Naive thymus-derived CD4-positive, alpha-beta T cell (primary cell): ENCODE data around the gene TESMIN. TPM values are rescaled to one million over a fixed set of nuclear protein-coding genes. Genes with fewer than 3 reads are reported as not detected.
A peak's percentile ranks its signal among the peaks of the same experiment; 100 is the strongest.

Experiments
- ATAC-seq: fragments of 150-1000 bp; cut with Tn5 transposase; 2 replicates; pipeline ENCODE4 v1.10.0; 2021; ENCODE audit warnings: mild to moderate bottlenecking, moderate library complexity
- CTCF ChIA-PET: fragments of 350-600 bp; sonication (Branson Sonifier 250); formaldehyde crosslinking; loops from one replicate; lab custom pipeline; 2021; ENCODE audit warnings: antibody characterized with exemption; lab: Charles Lee
- POLR2A ChIA-PET: fragments of 350-600 bp; sonication (Branson Sonifier 250); formaldehyde crosslinking; loops from one replicate; lab custom pipeline; 2021; ENCODE audit warnings: antibody characterized with exemption, inconsistent platforms; lab: Charles Lee
- DNase-seq, 9 donors: peaks; one replicate each; pipeline versions ENCODE4 v3.0.0 to v3.0.0-alpha.2; 2020 to 2022; ENCODE audit warnings: mixed read lengths in 1 of 9
- H3K27ac ChIP-seq: one replicate; pipeline ENCODE4 v1.7.0; 2013; ENCODE audit warnings: mild to moderate bottlenecking, low read depth, low read length, moderate library complexity
- H3K27me3 ChIP-seq, 2 donors: one replicate each; pipeline ENCODE4 v1.7.0; 2013; ENCODE audit warnings: low read length in 2 of 2, mild to moderate bottlenecking in 2 of 2, moderate library complexity in 2 of 2; ENCODE audit not compliant: control insufficient read depth in 2 of 2, insufficient read depth in 2 of 2
- H3K36me3 ChIP-seq, 3 experiments: 1 replicate in 2 of 3; 2 replicates in 1 of 3; pipeline ENCODE4 v1.7.0; 2013; ENCODE audit warnings: low read length in 3 of 3, mild to moderate bottlenecking in 3 of 3, moderate library complexity in 1 of 3; ENCODE audit not compliant: insufficient read depth in 3 of 3, control insufficient read depth in 2 of 3
- H3K4me1 ChIP-seq, 2 donors: one replicate each; pipeline ENCODE4 v1.7.0; 2013; ENCODE audit warnings: low read length in 2 of 2, mild to moderate bottlenecking in 2 of 2, moderate library complexity in 1 of 2; ENCODE audit not compliant: control insufficient read depth in 2 of 2, insufficient read depth in 2 of 2
- H3K4me3 ChIP-seq: 2 replicates; pipeline ENCODE4 v1.7.0; 2013; ENCODE audit warnings: mild to moderate bottlenecking, low read length
- H3K9me3 ChIP-seq, 3 experiments: 1 replicate in 2 of 3; 2 replicates in 1 of 3; pipeline ENCODE4 v1.7.0; 2013; ENCODE audit warnings: low read length in 3 of 3; ENCODE audit not compliant: control insufficient read depth in 2 of 3
- H3K27ac Mint-ChIP-seq, 9 donors: one replicate each; pipeline ENCODE4 v1.8.0; 2020 to 2022; ENCODE audit warnings: mixed read lengths in 9 of 9, mild to moderate bottlenecking in 8 of 9, moderate library complexity in 5 of 9, inconsistent platforms in 2 of 9
- H3K27me3 Mint-ChIP-seq, 5 donors: one replicate each; pipeline ENCODE4 v1.8.0; 2021 to 2022; ENCODE audit warnings: mixed read lengths in 5 of 5, mild to moderate bottlenecking in 1 of 5
- H3K36me3 Mint-ChIP-seq, 5 donors: one replicate each; pipeline ENCODE4 v1.8.0; 2020 to 2022; ENCODE audit warnings: mixed read lengths in 5 of 5, mild to moderate bottlenecking in 3 of 5, inconsistent platforms in 1 of 5
- H3K4me1 Mint-ChIP-seq, 7 donors: one replicate each; pipeline ENCODE4 v1.8.0; 2020 to 2022; ENCODE audit warnings: mixed read lengths in 7 of 7, mild to moderate bottlenecking in 3 of 7, inconsistent platforms in 1 of 7
- H3K4me3 Mint-ChIP-seq, 10 donors: one replicate each; pipeline ENCODE4 v1.8.0; 2020 to 2022; ENCODE audit warnings: mild to moderate bottlenecking in 10 of 10, mixed read lengths in 10 of 10, moderate library complexity in 6 of 10, inconsistent platforms in 2 of 10
- H3K9me3 Mint-ChIP-seq, 11 donors: one replicate each; pipeline ENCODE4 v1.8.0; 2020 to 2022; ENCODE audit warnings: mixed read lengths in 11 of 11, mild to moderate bottlenecking in 4 of 11, inconsistent platforms in 1 of 11, moderate library complexity in 1 of 11
- intact Hi-C, 2 donors: fragments of 100-400 bp; cut with micrococcal nuclease; formaldehyde crosslinking; loops; one replicate each; pipeline ENCODE4 v1.15.1; 2023
- polyA plus RNA-seq, 2 donors: library from polyadenylated mRNA; unstranded; fragments of 300-500 nt; fragmentation: Illumina TruSeq; gene quantifications; one replicate each; pipeline ENCODE4 v1.2.3, GENCODE V29; 2021
- total RNA-seq, 6 experiments: library from RNA in 5 of 6; stranded (reverse) in 5 of 6; gene quantifications; 1 replicate in 5 of 6; 2 replicates in 1 of 6; pipeline ENCODE4 v1.2.3 and lab custom pipeline; 2021 to 2026

Gene TESMIN
- total and polyA plus RNA-seq, 7 experiments from 2014 or later, result 5.0 to 9.3 (median 6.6) TPM

DNA sequence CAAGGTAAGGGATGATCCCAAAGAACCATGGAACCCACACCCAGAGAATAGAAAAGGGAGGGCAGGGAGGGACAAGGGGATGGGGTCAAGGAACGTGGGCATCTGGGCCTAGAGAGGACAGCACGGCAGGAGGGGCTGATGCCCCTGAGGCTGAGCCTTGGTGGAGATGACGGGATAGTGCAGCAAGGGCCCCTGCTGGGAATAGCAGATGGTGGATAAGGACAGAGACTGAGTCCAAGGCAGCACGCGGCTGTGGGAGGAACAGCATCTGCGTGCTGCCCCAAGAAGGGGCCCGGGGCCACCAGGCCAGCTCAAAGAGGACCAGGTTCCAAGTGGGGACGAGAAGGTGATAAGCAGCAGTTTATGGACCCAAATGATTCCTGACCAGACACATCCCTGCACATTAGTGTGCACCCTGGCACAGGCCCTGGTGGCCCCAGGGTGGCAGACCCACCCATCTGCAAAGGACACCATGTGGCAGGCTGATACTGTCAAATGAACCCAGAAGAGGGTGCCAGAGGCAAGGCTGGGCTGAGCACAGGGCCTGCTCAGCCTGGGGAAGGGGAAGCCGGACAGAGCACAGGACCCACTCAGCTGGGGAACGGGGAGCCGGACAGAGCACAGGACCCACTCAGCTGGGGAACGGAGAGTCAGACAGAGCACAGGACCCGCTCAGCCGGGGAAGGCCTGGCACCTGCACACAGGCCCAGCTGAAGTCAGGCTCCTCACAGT, 12.8 kb upstream of the TESMIN start:
- no peaks in the 10 kb centered on the region for H3K27me3 Mint-ChIP-seq
- Histone ChIP-seq H3K27ac (no peak overlapping the region), H3K27me3 (no peaks in the 10 kb centered on the region), H3K4me1 (no peaks in the 10 kb centered on the region), H3K36me3 (peaks cover 0 to 70% (median 5%) of the 10 kb centered on the region in 3 experiments), H3K9me3 (no peaks in the 10 kb centered on the region), H3K4me3 (no peak overlapping the region)
- ChIA-PET CTCF (no interaction called here), POLR2A (no interaction called here)
- peaks cover 2 to 35% (median 11%) of the 10 kb centered on the region in 5 donors for H3K36me3 Mint-ChIP-seq
- no peak for DNase-seq
- intact Hi-C loops, result no loop called here
- H3K4me1 Mint-ChIP-seq, result peaks cover 0 to 5% (median 0%) of the 10 kb centered on the region in 7 donors
- no peak for ATAC-seq
- no peaks in the 10 kb centered on the region for H3K9me3 Mint-ChIP-seq
- H3K4me3 Mint-ChIP-seq, result no peak overlapping the region
- no peak overlapping the region for H3K27ac Mint-ChIP-seq

GRCh38 chr11:68763181-68763721, 11.9 kb upstream of the TESMIN start:
- CTCF ChIA-PET, result no interaction called here
- intact Hi-C loops, result no loop called here

DNA sequence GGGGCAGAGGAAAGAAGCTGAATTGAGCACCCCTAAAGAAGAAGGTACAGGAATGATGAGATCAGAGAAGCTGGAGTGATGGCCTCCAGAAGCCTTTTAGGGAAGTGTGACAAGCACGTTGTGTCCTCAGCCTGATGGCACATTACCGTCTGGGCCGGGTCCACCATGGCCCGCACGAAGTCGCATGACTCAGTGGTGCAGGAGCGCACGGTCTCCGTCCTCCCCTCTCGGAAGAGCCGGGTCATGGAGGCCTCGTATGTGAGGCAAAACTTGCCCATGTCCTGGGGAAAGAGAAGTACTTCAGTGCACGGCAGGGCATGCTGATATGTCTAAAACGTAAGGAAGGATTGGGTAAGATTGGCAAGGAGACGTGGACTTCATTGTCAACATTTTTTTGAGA, 11.2 kb upstream of the TESMIN start:
- Mint-ChIP-seq H3K36me3 (peaks cover 2 to 32% (median 7%) of the 10 kb centered on the region in 5 donors), H3K27me3 (no peaks in the 10 kb centered on the region), H3K4me3 (no peak overlapping the region), H3K9me3 (no peaks in the 10 kb centered on the region), H3K27ac (no peak overlapping the region), H3K4me1 (peaks cover 0 to 4% (median 0%) of the 10 kb centered on the region in 7 donors)
- no peaks in the 10 kb centered on the region for H3K9me3 ChIP-seq
- no peak for ATAC-seq
- no peak overlapping the region for H3K27ac ChIP-seq
- H3K4me3 ChIP-seq, result no peak overlapping the region
- H3K27me3 ChIP-seq, result no peaks in the 10 kb centered on the region
- H3K4me1 ChIP-seq, result no peaks in the 10 kb centered on the region
- intact Hi-C loops, result no loop called here
- ChIA-PET POLR2A (no interaction called here), CTCF (no interaction called here)
- H3K36me3 ChIP-seq, result peaks cover 3 to 74% (median 5%) of the 10 kb centered on the region in 3 experiments
- no peak for DNase-seq

More at GRCh38 chr11:68763181-68763721, 11.9 kb upstream of the TESMIN start:
- POLR2A ChIA-PET, result no interaction called here
- peak overlapping the region in 1 of 9 donors; percentile 52 for H3K27ac Mint-ChIP-seq
- no peak overlapping the region for H3K4me3 Mint-ChIP-seq
- peaks cover 2 to 29% (median 7%) of the 10 kb centered on the region in 5 donors for H3K36me3 Mint-ChIP-seq
- no peak overlapping the region for H3K27ac ChIP-seq
- DNase-seq (no peak), ATAC-seq (no peak)
- peaks cover 0 to 66% (median 5%) of the 10 kb centered on the region in 3 experiments for H3K36me3 ChIP-seq
- no peaks in the 10 kb centered on the region for H3K4me1 ChIP-seq
- H3K27me3 ChIP-seq, result no peaks in the 10 kb centered on the region
- H3K4me1 Mint-ChIP-seq, result peaks cover 0 to 4% (median 0%) of the 10 kb centered on the region in 7 donors
- H3K9me3 Mint-ChIP-seq, result no peaks in the 10 kb centered on the region
- no peaks in the 10 kb centered on the region for H3K27me3 Mint-ChIP-seq
- H3K4me3 ChIP-seq, result no peak overlapping the region
- H3K9me3 ChIP-seq, result no peaks in the 10 kb centered on the region

- Histone ChIP-seq H3K9me3 (no peaks in the 10 kb centered on the region), H3K27ac (no peak overlapping the region), H3K4me3 (no peak overlapping the region), H3K27me3 (no peaks in the 10 kb centered on the region), H3K4me1 (no peaks in the 10 kb centered on the region), H3K36me3 (peaks cover 5 to 76% (median 7%) of the 10 kb centered on the region in 3 experiments)
- no peaks in the 10 kb centered on the region for H3K9me3 Mint-ChIP-seq
- ChIA-PET POLR2A (no interaction called here), CTCF (no interaction called here)
- H3K4me1 Mint-ChIP-seq, result peaks cover 0 to 4% (median 0%) of the 10 kb centered on the region in 7 donors
- no peaks in the 10 kb centered on the region for H3K27me3 Mint-ChIP-seq
- no peak overlapping the region for H3K4me3 Mint-ChIP-seq
- peaks cover 3 to 38% (median 9%) of the 10 kb centered on the region in 5 donors for H3K36me3 Mint-ChIP-seq
- ATAC-seq (no peak), DNase-seq (no peak)
- H3K27ac Mint-ChIP-seq, result no peak overlapping the region
- intact Hi-C loops, result no loop called here
Observed at GRCh38 chr11:68761801-68762200, 10.5 kb upstream of the TESMIN start.

DNA sequence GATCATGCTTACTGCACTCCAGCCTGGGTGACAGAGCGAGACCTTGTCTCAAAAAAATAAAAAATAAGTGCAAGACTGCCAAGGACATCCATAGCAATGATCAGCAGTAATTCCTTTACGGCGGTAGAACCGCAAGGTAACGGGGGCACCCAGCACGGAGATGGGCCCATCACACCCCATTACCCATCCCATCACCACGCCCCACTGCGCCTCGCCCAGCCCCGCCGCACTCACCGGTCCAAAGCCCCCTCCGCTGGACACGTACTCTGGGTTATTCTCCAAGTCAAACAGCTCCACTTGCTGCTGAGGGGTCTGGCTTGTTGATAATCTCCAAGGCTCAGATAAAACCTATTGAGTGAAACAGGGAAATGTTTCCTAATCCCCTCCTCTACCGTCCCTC, 8.7 kb upstream of the TESMIN start:
- peaks cover 0 to 2% (median 0%) of the 10 kb centered on the region in 7 donors for H3K4me1 Mint-ChIP-seq
- Histone ChIP-seq H3K9me3 (no peaks in the 10 kb centered on the region), H3K4me1 (no peaks in the 10 kb centered on the region), H3K4me3 (no peak overlapping the region), H3K27ac (no peak overlapping the region), H3K27me3 (no peaks in the 10 kb centered on the region), H3K36me3 (peaks cover 5 to 71% (median 11%) of the 10 kb centered on the region in 3 experiments)
- H3K4me3 Mint-ChIP-seq, result no peak overlapping the region
- ChIA-PET POLR2A (no interaction called here), CTCF (no interaction called here)
- DNase-seq (no peak), ATAC-seq (no peak)
- no peaks in the 10 kb centered on the region for H3K9me3 Mint-ChIP-seq
- peaks cover 0 to 41% (median 15%) of the 10 kb centered on the region in 5 donors for H3K36me3 Mint-ChIP-seq
- H3K27ac Mint-ChIP-seq, result no peak overlapping the region
- H3K27me3 Mint-ChIP-seq, result no peaks in the 10 kb centered on the region
- intact Hi-C loops, result no loop called here

GRCh38 chr11:68757711-68758110, 6.4 kb upstream of the TESMIN start:
- Mint-ChIP-seq H3K9me3 (peaks cover 0 to 2% (median 0%) of the 10 kb centered on the region in 11 donors), H3K4me3 (no peak overlapping the region), H3K27ac (no peak overlapping the region), H3K27me3 (no peaks in the 10 kb centered on the region), H3K36me3 (peaks cover 0 to 42% (median 18%) of the 10 kb centered on the region in 5 donors), H3K4me1 (peaks cover 0 to 6% (median 0%) of the 10 kb centered on the region in 7 donors)
- Histone ChIP-seq H3K9me3 (no peaks in the 10 kb centered on the region), H3K36me3 (peaks cover 5 to 51% (median 11%) of the 10 kb centered on the region in 3 experiments), H3K27me3 (no peaks in the 10 kb centered on the region), H3K4me3 (no peak overlapping the region), H3K27ac (no peak overlapping the region), H3K4me1 (no peaks in the 10 kb centered on the region)
- ChIA-PET CTCF (no interaction called here), POLR2A (no interaction called here)
- no peak for ATAC-seq
- intact Hi-C loops, result no loop called here
- DNase-seq, result no peak
